ENCODE measurements around the gene ST3GAL2. TPM values are rescaled to one million over a fixed set of nuclear protein-coding genes. Genes with fewer than 3 reads are reported as not detected.

Gene ST3GAL2
- total and polyA plus RNA-seq, 9 of the 15 experiments (the other 6 are each of a cell fraction or from before 2014, with no cell fraction given): 1.5 to 108 (median 34.3) TPM

- no peak for TF ChIP-seq PTTG1 (tag; IDR thresholded peaks at IDR 0.05; ENCODE audit: low read depth)
- no peak for TF ChIP-seq ZBTB43 (CRISPR knock-in tag; IDR thresholded peaks at IDR 0.05)
- no peak for TF ChIP-seq PHTF2 (CRISPR knock-in tag; IDR thresholded peaks at IDR 0.05)
- TF ChIP-seq RHOXF2B (CRISPR knock-in tag; conservative IDR thresholded peaks at IDR 0.05): no peak
- TF ChIP-seq KLF6 (CRISPR knock-in tag; IDR thresholded peaks at IDR 0.05; ENCODE audit: borderline replicate concordance): peak; percentile 17; the same call in 1 of the 2 replicates
- TF ChIP-seq GABPB1 (CRISPR knock-in tag; IDR thresholded peaks at IDR 0.05): no peak
- no peak for TF ChIP-seq ZNF644 (tag; IDR thresholded peaks at IDR 0.05; ENCODE audit: low read depth)
- no peak for TF ChIP-seq GATAD2A (IDR thresholded peaks at IDR 0.05)
- TF ChIP-seq CTCFL (IDR thresholded peaks at IDR 0.05; ENCODE audit: borderline replicate concordance, insufficient read depth, low read depth, low read length, poor library complexity, severe bottlenecking): no peak
- TF ChIP-seq MCM7 (IDR thresholded peaks at IDR 0.05): no peak
- TF ChIP-seq ERF (CRISPR knock-in tag; IDR thresholded peaks at IDR 0.05): no peak
- TF ChIP-seq ZBTB1 (CRISPR knock-in tag; IDR thresholded peaks at IDR 0.05; ENCODE audit: borderline replicate concordance, low read depth): no peak
- TF ChIP-seq C11orf30 (IDR thresholded peaks at IDR 0.05; ENCODE audit: low read depth): peak; percentile 86
- TF ChIP-seq FOS (IDR thresholded peaks at IDR 0.05; ENCODE audit: extremely low read depth, insufficient read length): no peak
- TF ChIP-seq CBFB (CRISPR knock-in tag; IDR thresholded peaks at IDR 0.05): no peak
- no peak for TF ChIP-seq ID3 (CRISPR knock-in tag; IDR thresholded peaks at IDR 0.05)
- no peak for TF ChIP-seq ID3 (tag; IDR thresholded peaks at IDR 0.05)
- TF ChIP-seq ZNF407 (IDR thresholded peaks at IDR 0.05; ENCODE audit: low read depth): no peak
- peak; percentile 86 for TF ChIP-seq ZNF316 (IDR thresholded peaks at IDR 0.05)
Measured at GRCh38 chr16:70427786-70428177, 11.1 kb downstream of the ST3GAL2 start (continued).

Data from K562 (cell line).